DOHH2 (cell line): ENCODE data around the gene TTC28.
"Not testable (repeated sequence)": the region's sequence is repeated elsewhere in the genome, so short reads cannot be mapped to it uniquely, and the experiment has no call there.

Experiments used
- EZH2phosphoT487 ChIP-seq: fragments of 200-600 bp; sonication (generic); IDR thresholded peaks from 2 replicates; pipeline ENCODE4 v1.6.1; 2017; ENCODE audit warnings: borderline replicate concordance, mild to moderate bottlenecking, antibody characterized with exemption, low read length, moderate library complexity, mixed read lengths
- TF ChIP-seq, protein P1 (sequence below): fragments of 200-600 bp; sonication (generic); IDR thresholded peaks from one replicate; pipeline ENCODE4 v1.5.1; 2014; ENCODE audit warnings: antibody characterized with exemption, mild to moderate bottlenecking, low read depth, low read length; ENCODE audit not compliant: poor library complexity, severe bottlenecking

DNA sequence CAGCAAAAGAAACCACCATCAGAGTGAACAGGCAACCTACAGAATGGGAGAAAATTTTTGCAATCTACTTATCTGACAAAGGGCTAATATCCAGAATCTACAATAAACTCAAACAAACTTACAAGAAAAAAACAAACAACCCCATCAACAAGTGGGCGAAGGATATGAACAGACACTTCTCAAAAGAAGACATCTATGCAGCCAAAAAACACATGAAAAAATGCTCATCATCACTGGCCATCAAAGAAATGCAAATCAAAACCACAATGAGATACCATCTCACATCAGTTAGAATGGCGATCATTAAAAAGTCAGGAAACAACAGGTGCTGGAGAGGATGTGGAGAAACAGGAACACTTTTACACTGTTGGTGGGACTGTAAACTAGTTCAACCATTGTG lies 188.4 kb downstream of the TTC28 start:
- TF ChIP-seq, protein P1, sequence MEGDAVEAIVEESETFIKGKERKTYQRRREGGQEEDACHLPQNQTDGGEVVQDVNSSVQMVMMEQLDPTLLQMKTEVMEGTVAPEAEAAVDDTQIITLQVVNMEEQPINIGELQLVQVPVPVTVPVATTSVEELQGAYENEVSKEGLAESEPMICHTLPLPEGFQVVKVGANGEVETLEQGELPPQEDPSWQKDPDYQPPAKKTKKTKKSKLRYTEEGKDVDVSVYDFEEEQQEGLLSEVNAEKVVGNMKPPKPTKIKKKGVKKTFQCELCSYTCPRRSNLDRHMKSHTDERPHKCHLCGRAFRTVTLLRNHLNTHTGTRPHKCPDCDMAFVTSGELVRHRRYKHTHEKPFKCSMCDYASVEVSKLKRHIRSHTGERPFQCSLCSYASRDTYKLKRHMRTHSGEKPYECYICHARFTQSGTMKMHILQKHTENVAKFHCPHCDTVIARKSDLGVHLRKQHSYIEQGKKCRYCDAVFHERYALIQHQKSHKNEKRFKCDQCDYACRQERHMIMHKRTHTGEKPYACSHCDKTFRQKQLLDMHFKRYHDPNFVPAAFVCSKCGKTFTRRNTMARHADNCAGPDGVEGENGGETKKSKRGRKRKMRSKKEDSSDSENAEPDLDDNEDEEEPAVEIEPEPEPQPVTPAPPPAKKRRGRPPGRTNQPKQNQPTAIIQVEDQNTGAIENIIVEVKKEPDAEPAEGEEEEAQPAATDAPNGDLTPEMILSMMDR, result not testable (repeated sequence)
- TF ChIP-seq EZH2phosphoT487, result not testable (repeated sequence)
